DMS 273 treated with DMSO at 0.1 percent for 48 hours (cell line): ENCODE results near the gene FAM187B.
A peak's percentile ranks its signal among the peaks of the same experiment; 100 is the strongest.

Source experiments
- DNase-seq: peaks from one replicate; lab custom pipeline; 2025; lab: John Stamatoyannopoulos, UW

The FAM187B gene

GRCh38 chr19:35228177-35228930, at the start of gene FAM187B:
FAM187B (minus strand) TSS chr19:35228739; CDS start chr19:35228680, 59 bp downstream.
- DNase-seq: no peak

- no peak for DNase-seq
Observed at GRCh38 chr19:35276706-35277281, 48.3 kb upstream of the FAM187B start.

- no peak for DNase-seq
Observed at GRCh38 chr19:35274323-35274722, 45.8 kb upstream of the FAM187B start.

- no peak for DNase-seq
Observed at GRCh38 chr19:35273686-35274259, 45.2 kb upstream of the FAM187B start.

GRCh38 chr19:35272954-35273649, 44.6 kb upstream of the FAM187B start:
- no peak for DNase-seq

GRCh38 chr19:35272122-35272719, 43.7 kb upstream of the FAM187B start:
- no peak for DNase-seq

GRCh38 chr19:35271546-35271945, 43.0 kb upstream of the FAM187B start:
- no peak for DNase-seq

- no peak for DNase-seq
Observed at GRCh38 chr19:35270381-35270811, 41.9 kb upstream of the FAM187B start.

- DNase-seq: peak; percentile 33
Observed at GRCh38 chr19:35269438-35270117, 41.0 kb upstream of the FAM187B start.

- DNase-seq: peak; percentile 25
Observed at GRCh38 chr19:35268536-35269437, 40.2 kb upstream of the FAM187B start, which contains the start of gene USF2. USF2 (plus strand) TSS chr19:35268962; CDS start chr19:35269102, 140 bp downstream.

- DNase-seq: no peak
Observed at GRCh38 chr19:35267818-35268535, 39.4 kb upstream of the FAM187B start.

- no peak for DNase-seq
Observed at GRCh38 chr19:35267353-35267817, 38.8 kb upstream of the FAM187B start.

- no peak for DNase-seq
Observed at GRCh38 chr19:35266520-35267352, 38.2 kb upstream of the FAM187B start.

- no peak for DNase-seq
Observed at GRCh38 chr19:35265900-35266519, 37.5 kb upstream of the FAM187B start.

- DNase-seq: no peak
Observed at GRCh38 chr19:35265126-35265899, 36.8 kb upstream of the FAM187B start.

- no peak for DNase-seq
Observed at GRCh38 chr19:35264268-35265125, 36.0 kb upstream of the FAM187B start.
